ENCODE data around the gene DPF3.

Gene DPF3

GRCh38 chr14:72599579-72600470, 294.1 kb downstream of the DPF3 start:
- H3K4me3 ChIP-seq (ENCODE audit: low read depth, low read length) = no peak overlapping the region
- no peak for TF ChIP-seq CTCF (IDR thresholded peaks at IDR 0.05; ENCODE audit: borderline replicate concordance, insufficient read depth, low read depth, low read length)

GRCh38 chr14:72598306-72598705, 295.6 kb downstream of the DPF3 start:
- H3K4me3 ChIP-seq (ENCODE audit: low read depth, low read length) = no peak overlapping the region
- 0 out of 2 replicates have a peak, but pooled peaks have one; percentile 28 for TF ChIP-seq CTCF (IDR thresholded peaks at IDR 0.05; ENCODE audit: borderline replicate concordance, insufficient read depth, low read depth, low read length)

GRCh38 chr14:72597252-72598233, 296.4 kb downstream of the DPF3 start:
- no peak for TF ChIP-seq CTCF (IDR thresholded peaks at IDR 0.05; ENCODE audit: borderline replicate concordance, insufficient read depth, low read depth, low read length)
- H3K4me3 ChIP-seq (ENCODE audit: low read depth, low read length) = no peak overlapping the region

- H3K4me3 ChIP-seq (ENCODE audit: low read depth, low read length) = no peak overlapping the region
- TF ChIP-seq CTCF (IDR thresholded peaks at IDR 0.05; ENCODE audit: borderline replicate concordance, insufficient read depth, low read depth, low read length) = no peak
Observed at GRCh38 chr14:72595152-72595862, 298.6 kb downstream of the DPF3 start.

GRCh38 chr14:72594099-72594901, 299.6 kb downstream of the DPF3 start:
- no peak for TF ChIP-seq CTCF (IDR thresholded peaks at IDR 0.05; ENCODE audit: borderline replicate concordance, insufficient read depth, low read depth, low read length)
- H3K4me3 ChIP-seq (ENCODE audit: low read depth, low read length) = no peak overlapping the region

- no peak for TF ChIP-seq CTCF (IDR thresholded peaks at IDR 0.05; ENCODE audit: borderline replicate concordance, insufficient read depth, low read depth, low read length)
- no peak overlapping the region for H3K4me3 ChIP-seq (ENCODE audit: low read depth, low read length)
Observed at GRCh38 chr14:72591391-72591790, 302.5 kb downstream of the DPF3 start.
